ENCODE measurements around the gene TNIK.
A peak's percentile ranks its signal among the peaks of the same experiment; 100 is the strongest.
"Not testable (repeated sequence)": the region's sequence is repeated elsewhere in the genome, so short reads cannot be mapped to it uniquely, and the experiment has no call there.

The TNIK gene

GRCh38 chr3:171311784-171312183 is 148.4 kb downstream of the TNIK start:
- no peak for DNase-seq (ENCODE audit: low read depth)
- no peak for TF ChIP-seq CTCF (conservative IDR thresholded peaks at IDR 0.05; ENCODE audit: low read depth, low read length)
- H3K4me3 ChIP-seq (ENCODE audit: low read depth, low read length): no peak overlapping the region

GRCh38 chr3:171309906-171310359 is 150.3 kb downstream of the TNIK start:
- H3K4me3 ChIP-seq (ENCODE audit: low read depth, low read length): no peak overlapping the region
- DNase-seq (ENCODE audit: low read depth): peak; percentile 88
- no peak for TF ChIP-seq CTCF (conservative IDR thresholded peaks at IDR 0.05; ENCODE audit: low read depth, low read length)

- H3K4me3 ChIP-seq (ENCODE audit: low read depth, low read length): no peak overlapping the region
- no peak for TF ChIP-seq CTCF (conservative IDR thresholded peaks at IDR 0.05; ENCODE audit: low read depth, low read length)
- DNase-seq (ENCODE audit: low read depth): no peak
Measured at GRCh38 chr3:171307988-171308387, 152.2 kb downstream of the TNIK start.

- no peak overlapping the region for H3K4me3 ChIP-seq (ENCODE audit: low read depth, low read length)
- no peak for TF ChIP-seq CTCF (conservative IDR thresholded peaks at IDR 0.05; ENCODE audit: low read depth, low read length)
Measured at GRCh38 chr3:171307046-171307585, 153.1 kb downstream of the TNIK start.

GRCh38 chr3:171306631-171307030 is 153.6 kb downstream of the TNIK start:
- TF ChIP-seq CTCF (conservative IDR thresholded peaks at IDR 0.05; ENCODE audit: low read depth, low read length): no peak
- peak; percentile 97 for DNase-seq (ENCODE audit: low read depth)
- no peak overlapping the region for H3K4me3 ChIP-seq (ENCODE audit: low read depth, low read length)

More at GRCh38 chr3:171307046-171307585, 153.1 kb downstream of the TNIK start:
- no peak for DNase-seq (ENCODE audit: low read depth)

- not testable (repeated sequence) for H3K4me3 ChIP-seq (ENCODE audit: low read depth, low read length); DNase-seq (ENCODE audit: low read depth)
Measured at GRCh38 chr3:171305823-171306222, 154.4 kb downstream of the TNIK start.

- not testable (repeated sequence) for H3K4me3 ChIP-seq (ENCODE audit: low read depth, low read length); DNase-seq (ENCODE audit: low read depth)
Measured at GRCh38 chr3:171304498-171304897, 155.7 kb downstream of the TNIK start.

- DNase-seq (ENCODE audit: low read depth): not testable (repeated sequence)
Measured at GRCh38 chr3:171304017-171304416, 156.2 kb downstream of the TNIK start.

GRCh38 chr3:171301998-171302397 is 158.2 kb downstream of the TNIK start:
- no peak for DNase-seq (ENCODE audit: low read depth)
- no peak for TF ChIP-seq CTCF (conservative IDR thresholded peaks at IDR 0.05; ENCODE audit: low read depth, low read length)
- H3K4me3 ChIP-seq (ENCODE audit: low read depth, low read length): no peak overlapping the region

More at GRCh38 chr3:171304017-171304416, 156.2 kb downstream of the TNIK start:
- H3K4me3 ChIP-seq (ENCODE audit: low read depth, low read length): not testable (repeated sequence)

Measured in choroid plexus epithelial cell (primary cell).